ENCODE measurements around the gene C3orf22. TPM values are rescaled to one million over a fixed set of nuclear protein-coding genes. Genes with fewer than 3 reads are reported as not detected.

The C3orf22 gene
- total and polyA plus RNA-seq, 7 donors = 0.12 TPM; not detected in 6

DNA sequence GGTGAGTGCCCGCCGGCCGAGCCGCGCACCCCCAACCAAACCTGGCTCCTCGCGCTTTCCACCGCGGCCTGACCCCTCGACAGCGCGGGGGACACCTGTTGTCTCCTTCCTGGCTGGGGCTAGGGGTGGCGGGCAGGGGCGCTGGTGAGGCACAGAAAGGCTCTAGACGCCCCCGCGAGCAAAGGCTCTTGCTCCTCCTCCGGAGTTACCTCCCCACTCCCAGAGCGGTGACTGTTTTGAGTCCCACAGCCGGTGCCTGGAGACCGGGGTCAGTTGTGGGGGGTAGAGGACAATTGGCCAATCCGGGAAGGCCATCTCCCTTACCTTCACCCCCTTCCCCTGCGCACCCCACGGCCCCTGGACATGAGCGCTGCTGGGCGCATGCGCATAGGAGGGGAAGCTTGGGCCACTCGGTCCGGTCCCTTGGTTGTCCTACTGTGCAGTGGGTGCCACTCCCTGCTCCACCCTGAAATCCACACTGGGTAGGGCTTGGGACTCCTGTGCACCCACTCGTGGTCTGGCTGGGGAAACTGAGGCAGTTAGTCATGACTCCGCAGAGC, 34.2 kb downstream of the C3orf22 start:
- TF ChIP-seq, protein P1, sequence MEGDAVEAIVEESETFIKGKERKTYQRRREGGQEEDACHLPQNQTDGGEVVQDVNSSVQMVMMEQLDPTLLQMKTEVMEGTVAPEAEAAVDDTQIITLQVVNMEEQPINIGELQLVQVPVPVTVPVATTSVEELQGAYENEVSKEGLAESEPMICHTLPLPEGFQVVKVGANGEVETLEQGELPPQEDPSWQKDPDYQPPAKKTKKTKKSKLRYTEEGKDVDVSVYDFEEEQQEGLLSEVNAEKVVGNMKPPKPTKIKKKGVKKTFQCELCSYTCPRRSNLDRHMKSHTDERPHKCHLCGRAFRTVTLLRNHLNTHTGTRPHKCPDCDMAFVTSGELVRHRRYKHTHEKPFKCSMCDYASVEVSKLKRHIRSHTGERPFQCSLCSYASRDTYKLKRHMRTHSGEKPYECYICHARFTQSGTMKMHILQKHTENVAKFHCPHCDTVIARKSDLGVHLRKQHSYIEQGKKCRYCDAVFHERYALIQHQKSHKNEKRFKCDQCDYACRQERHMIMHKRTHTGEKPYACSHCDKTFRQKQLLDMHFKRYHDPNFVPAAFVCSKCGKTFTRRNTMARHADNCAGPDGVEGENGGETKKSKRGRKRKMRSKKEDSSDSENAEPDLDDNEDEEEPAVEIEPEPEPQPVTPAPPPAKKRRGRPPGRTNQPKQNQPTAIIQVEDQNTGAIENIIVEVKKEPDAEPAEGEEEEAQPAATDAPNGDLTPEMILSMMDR (IDR thresholded peaks at IDR 0.05) = no peak
- Histone ChIP-seq H3K9me3 (no peaks in the 10 kb centered on the region), H3K4me1 (peaks cover 3% of the 10 kb centered on the region), H3K36me3 (ENCODE audit: insufficient read depth in 1 of 2, low read depth in 1 of 2) (no peaks in the 10 kb centered on the region), H3K4me3 (peak overlapping the region; percentile 65), H3K27me3 (ENCODE audit: insufficient read depth in 3 of 3, low read length in 2 of 3) (peaks cover 0 to 4% (median 0%) of the 10 kb centered on the region in 3 donors), H3K27ac (no peak overlapping the region)
- intact Hi-C loops (cut with DNase I) = loop anchor here (5.0 to 10.0 kb wide), 4 partner anchors 130 to 1023 kb away; partner anchors contain the start of gene TXNRD3 (in 1 of the 2)
- ATAC-seq (peak in 3 of 4 donors; percentile 8 to 22 (median 17)), DNase-seq (peak in 1 of 2 donors; percentile 54)
- 12 to 13% (median 12%) methylated on average over 19 to 31 of the region's 31 CpGs for WGBS, 3 donors

DNA sequence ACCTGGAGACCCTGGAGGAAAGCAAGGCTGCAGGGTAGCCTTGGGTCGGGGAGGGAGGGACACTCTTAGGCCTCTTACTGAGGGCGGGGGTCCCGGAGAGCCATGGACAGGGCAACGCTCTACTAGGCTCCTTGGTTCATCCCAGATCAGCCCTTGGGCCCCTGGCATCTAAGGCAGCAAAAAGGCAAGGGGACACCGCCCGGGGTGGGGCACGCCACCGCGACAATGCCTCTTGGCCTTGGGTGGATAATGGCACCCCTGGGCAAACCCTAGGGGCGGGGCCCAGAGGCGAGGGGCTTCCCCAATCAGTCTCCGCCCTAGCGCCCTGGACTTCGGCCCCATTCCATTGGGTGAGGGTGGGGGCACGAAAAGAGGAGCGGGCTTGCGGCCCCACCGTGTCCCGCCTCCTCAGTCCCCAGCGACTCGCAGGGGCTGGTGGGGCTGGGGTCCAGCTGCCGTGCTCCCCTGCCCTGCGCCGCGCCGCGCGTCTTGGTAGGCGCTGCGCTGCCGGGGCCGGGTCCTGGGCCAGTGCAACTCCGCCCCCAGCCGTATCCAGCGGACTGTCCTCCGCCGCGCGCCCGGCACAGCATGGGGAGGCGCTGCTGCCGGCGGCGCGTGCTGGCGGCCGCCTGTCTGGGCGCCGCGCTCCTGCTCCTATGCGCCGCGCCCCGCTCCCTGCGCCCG, 34.8 kb downstream of the C3orf22 start, which contains the start of gene CHST13:
Gene CHST13 (plus strand): TSS at position 411 of the 684 bp plus-strand sequence. CDS start 178 bp downstream, at position 589.
- intact Hi-C loops (cut with DNase I) = loop anchor here (5.0 to 10.0 kb wide), 4 partner anchors 131 to 1023 kb away; partner anchors contain the start of gene TXNRD3 (in 1 of the 2)
- H3K27me3 ChIP-seq (ENCODE audit: insufficient read depth in 3 of 3, low read length in 2 of 3) = peaks cover 0 to 4% (median 0%) of the 10 kb centered on the region in 3 donors
- peak; percentile 71 to 86 (median 82) for ATAC-seq
- no peak within 1 kb of the TSS for H3K27ac ChIP-seq
- H3K36me3 ChIP-seq (ENCODE audit: insufficient read depth in 1 of 2, low read depth in 1 of 2) = no peaks in the 10 kb centered on the region
- peak; percentile 53 to 62 for DNase-seq
- H3K4me1 ChIP-seq = peaks cover 3% of the 10 kb centered on the region
- TF ChIP-seq, protein P1 (IDR thresholded peaks at IDR 0.05) = peak; percentile 4
- peak within 1 kb of the TSS; percentile 65 for H3K4me3 ChIP-seq
- H3K9me3 ChIP-seq = no peaks in the 10 kb centered on the region
- WGBS, 3 donors = 6 to 11% (median 7%) methylated on average over 28 to 56 of the region's 56 CpGs

DNA sequence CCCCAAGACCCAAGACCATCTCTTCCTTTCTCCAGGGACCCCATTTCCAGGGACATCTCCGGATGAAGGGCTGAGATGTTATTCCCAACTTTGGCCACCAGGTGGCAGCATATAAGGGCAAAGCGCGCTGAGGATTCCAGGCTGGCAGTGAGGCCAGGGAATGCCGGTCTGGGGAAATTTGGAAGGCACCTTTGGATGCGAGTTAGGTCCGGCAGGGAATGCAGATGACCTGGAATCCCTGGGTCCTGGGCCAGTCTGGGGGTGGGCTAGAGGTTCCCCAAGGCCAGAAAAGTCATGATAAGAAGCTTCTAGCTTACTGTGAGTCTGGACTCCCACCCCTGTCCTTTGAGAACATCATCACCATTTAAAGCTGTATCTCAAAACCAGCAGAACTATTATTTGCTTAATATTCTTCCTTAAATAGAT, 36.4 kb downstream of the C3orf22 start:
- H3K27ac ChIP-seq = no peak overlapping the region
- no peaks in the 10 kb centered on the region for H3K36me3 ChIP-seq (ENCODE audit: insufficient read depth in 1 of 2, low read depth in 1 of 2)
- TF ChIP-seq, protein P1 (IDR thresholded peaks at IDR 0.05) = peak; percentile 92
- WGBS, 3 donors = 0 to 3% (median 0%) methylated on average over 6 of the region's 6 CpGs
- peaks cover 0 to 4% (median 0%) of the 10 kb centered on the region in 3 donors for H3K27me3 ChIP-seq (ENCODE audit: insufficient read depth in 3 of 3, low read length in 2 of 3)
- intact Hi-C loops (cut with DNase I) = loop anchor here (5.0 to 10.0 kb wide), 4 partner anchors 132 to 1025 kb away; partner anchors contain the start of gene TXNRD3 (in 1 of the 2)
- no peak overlapping the region for H3K4me3 ChIP-seq
- H3K9me3 ChIP-seq = no peaks in the 10 kb centered on the region
- DNase-seq = peak; percentile 53 to 71
- peak; percentile 48 to 80 (median 65) for ATAC-seq
- H3K4me1 ChIP-seq = peaks cover 3% of the 10 kb centered on the region

DNA sequence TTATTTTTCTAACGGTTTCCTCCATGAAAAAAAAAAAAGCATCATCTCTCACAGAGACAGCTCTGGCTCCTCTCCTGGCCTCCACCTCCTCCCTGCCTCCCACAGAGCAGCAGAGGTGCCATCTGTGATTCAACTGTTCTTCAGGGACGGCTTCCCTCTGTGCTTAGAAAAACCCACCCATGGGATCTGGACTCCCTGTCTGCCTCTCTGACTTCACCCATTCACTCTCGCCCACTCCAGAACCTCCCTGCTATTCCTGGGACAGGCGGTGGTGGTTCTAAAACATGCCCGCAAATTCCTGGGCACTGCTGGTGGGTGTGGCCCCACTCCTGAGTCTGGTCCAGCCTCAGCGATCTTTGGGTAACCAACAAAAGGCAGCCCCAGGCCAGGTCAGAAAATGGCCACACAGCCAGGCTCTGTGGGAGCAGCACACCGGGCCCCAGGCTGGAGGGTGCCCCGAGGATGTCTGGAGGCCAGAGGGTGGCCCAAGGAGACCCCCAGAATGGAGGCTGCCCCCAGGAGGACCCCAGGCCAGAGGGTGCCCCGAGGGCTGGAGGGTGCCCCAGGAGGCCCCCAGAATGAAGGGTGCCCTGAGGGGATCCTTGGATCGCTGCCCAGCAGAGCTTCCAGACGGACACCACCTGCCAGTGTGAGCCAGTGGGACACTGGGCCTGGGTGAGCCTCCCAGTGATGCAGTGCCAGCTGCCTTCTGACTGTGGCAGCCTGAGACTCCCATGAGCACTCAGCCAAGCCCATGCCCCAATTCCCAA, 37.4 kb downstream of the C3orf22 start:
- ATAC-seq = no peak
- intact Hi-C loops (cut with DNase I) = loop anchor here (5.0 to 10.0 kb wide), 4 partner anchors 133 to 1026 kb away; partner anchors contain the start of gene TXNRD3 (in 1 of the 2)
- TF ChIP-seq, protein P1 (IDR thresholded peaks at IDR 0.05) = no peak
- DNase-seq = peak in 1 of 2 donors; percentile 39
- H3K36me3 ChIP-seq (ENCODE audit: insufficient read depth in 1 of 2, low read depth in 1 of 2) = no peaks in the 10 kb centered on the region
- 68 to 76% (median 72%) methylated on average over 10 to 11 of the region's 11 CpGs for WGBS, 3 donors
- H3K9me3 ChIP-seq = no peaks in the 10 kb centered on the region
- H3K4me1 ChIP-seq = peaks cover 3% of the 10 kb centered on the region
- H3K27ac ChIP-seq = no peak overlapping the region
- H3K4me3 ChIP-seq = no peak overlapping the region
- H3K27me3 ChIP-seq (ENCODE audit: insufficient read depth in 3 of 3, low read length in 2 of 3) = peaks cover 0 to 4% (median 0%) of the 10 kb centered on the region in 3 donors

Measured in psoas muscle (tissue), 8 donors.